ENCODE measurements around the gene SLC25A42. TPM values are rescaled to one million over a fixed set of nuclear protein-coding genes. Genes with fewer than 3 reads are reported as not detected.

SLC25A42 gene
- total and polyA plus RNA-seq, 2 donors (not counting 1 experiment from before 2014, with no cell fraction given) = 36.5 to 83.9 TPM

GRCh38 chr19:19087676-19088075 lies 23.9 kb downstream of the SLC25A42 start:
- H3K36me3 ChIP-seq (replicated peaks in 1 of 2; ENCODE audit: control extremely low read depth in 1 of 2, control insufficient read depth in 1 of 2, extremely low read depth in 1 of 2, insufficient read depth in 2 of 2, low read length in 1 of 2) = peaks cover 0 to 25% of the 10 kb centered on the region in 2 experiments
- H3K4me1 ChIP-seq (ENCODE audit: control insufficient read depth in 2 of 2, insufficient read depth in 2 of 2, low read length in 2 of 2) = no peaks in the 10 kb centered on the region
- no peak overlapping the region for H2AFZ ChIP-seq (ENCODE audit: insufficient read depth, low read depth, low read length, poor library complexity, severe bottlenecking)
- no peak for DNase-seq
- H3K9ac ChIP-seq (ENCODE audit: low read length) = no peak overlapping the region
- 100% methylated on average over 2 of the region's 2 CpGs for WGBS (ENCODE audit: insufficient coverage)
- TF ChIP-seq CTCF (IDR thresholded peaks at IDR 0.05) (no peak), EZH2 (IDR thresholded peaks at IDR 0.05; ENCODE audit: borderline replicate concordance, insufficient read depth, low read depth, low read length, poor library complexity, severe bottlenecking) (no peak)
- no peak overlapping the region for H3K4me3 Mint-ChIP-seq
- no peak overlapping the region for H3K4me2 ChIP-seq (replicated peaks; ENCODE audit: low read depth, low read length, poor library complexity, severe bottlenecking)
- H3K27me3 Mint-ChIP-seq = no peaks in the 10 kb centered on the region
- no peaks in the 10 kb centered on the region for H3K9me3 Mint-ChIP-seq (ENCODE audit: insufficient read depth)
- ChIA-PET CTCF (interaction anchor here (1.6 kb wide), 1 partner anchor 33 kb away, joined by 7 read pairs; no protein-coding TSS in a partner anchor), POLR2A (interaction anchor here (0.6 kb wide), 1 partner anchor 17 kb away, joined by 6 read pairs; no protein-coding TSS in a partner anchor)
- no peak overlapping the region for H3K27ac ChIP-seq (ENCODE audit: low read length in 2 of 2)
- intact Hi-C loops (cut with micrococcal nuclease) = no loop called here
- H3K79me2 ChIP-seq (ENCODE audit: control insufficient read depth, insufficient read depth, low read length) = peaks cover 70% of the 10 kb centered on the region
- no peaks in the 10 kb centered on the region for H3K9me3 ChIP-seq (ENCODE audit: control extremely low read depth in 1 of 3, control insufficient read depth in 2 of 3, insufficient read depth in 1 of 3, low read length in 2 of 3)
- H3K4me3 ChIP-seq (ENCODE audit: control extremely low read depth in 1 of 5, extremely low read depth in 1 of 5, insufficient read depth in 1 of 5, low read depth in 2 of 5, low read length in 4 of 5) = no peak overlapping the region
- peaks cover 8% of the 10 kb centered on the region for H3K4me1 Mint-ChIP-seq
- no peak overlapping the region for H3K27ac Mint-ChIP-seq
- peaks cover 65% of the 10 kb centered on the region for H4K20me1 ChIP-seq (ENCODE audit: control insufficient read depth, insufficient read depth, low read length, poor library complexity, severe bottlenecking)
- H3K27me3 ChIP-seq (replicated peaks in 1 of 4; ENCODE audit: control extremely low read depth in 1 of 4, control insufficient read depth in 3 of 4, insufficient read depth in 4 of 4, low read length in 3 of 4) = no peaks in the 10 kb centered on the region
- no peak for ATAC-seq (ENCODE audit: low read depth)

- Mint-ChIP-seq H3K4me1 (peaks cover 4% of the 10 kb centered on the region), H3K27ac (no peak overlapping the region), H3K27me3 (no peaks in the 10 kb centered on the region), H3K9me3 (ENCODE audit: insufficient read depth) (no peaks in the 10 kb centered on the region), H3K4me3 (no peak overlapping the region)
- peaks cover 53% of the 10 kb centered on the region for H4K20me1 ChIP-seq (ENCODE audit: control insufficient read depth, insufficient read depth, low read length, poor library complexity, severe bottlenecking)
- H3K36me3 ChIP-seq (replicated peaks in 1 of 2; ENCODE audit: control extremely low read depth in 1 of 2, control insufficient read depth in 1 of 2, extremely low read depth in 1 of 2, insufficient read depth in 2 of 2, low read length in 1 of 2) = peaks cover 0 to 33% of the 10 kb centered on the region in 2 experiments
- H3K27ac ChIP-seq (ENCODE audit: low read length in 2 of 2) = no peak overlapping the region
- peaks cover 44% of the 10 kb centered on the region for H3K79me2 ChIP-seq (ENCODE audit: control insufficient read depth, insufficient read depth, low read length)
- H3K9ac ChIP-seq (ENCODE audit: low read length) = no peak overlapping the region
- POLR2A ChIA-PET = no interaction called here
- WGBS (ENCODE audit: insufficient coverage) = over 99% methylated on average over 6 of the region's 7 CpGs
- no peak overlapping the region for H3K4me2 ChIP-seq (replicated peaks; ENCODE audit: low read depth, low read length, poor library complexity, severe bottlenecking)
- no peak for ATAC-seq (ENCODE audit: low read depth)
- no peak overlapping the region for H2AFZ ChIP-seq (ENCODE audit: insufficient read depth, low read depth, low read length, poor library complexity, severe bottlenecking)
- no peaks in the 10 kb centered on the region for H3K9me3 ChIP-seq (ENCODE audit: control extremely low read depth in 1 of 3, control insufficient read depth in 2 of 3, insufficient read depth in 1 of 3, low read length in 2 of 3)
- intact Hi-C loops (cut with micrococcal nuclease) = no loop called here
- no peak for DNase-seq
- H3K4me3 ChIP-seq (ENCODE audit: control extremely low read depth in 1 of 5, extremely low read depth in 1 of 5, insufficient read depth in 1 of 5, low read depth in 2 of 5, low read length in 4 of 5) = no peak overlapping the region
- H3K27me3 ChIP-seq (replicated peaks in 1 of 4; ENCODE audit: control extremely low read depth in 1 of 4, control insufficient read depth in 3 of 4, insufficient read depth in 4 of 4, low read length in 3 of 4) = no peaks in the 10 kb centered on the region
- H3K4me1 ChIP-seq (ENCODE audit: control insufficient read depth in 2 of 2, insufficient read depth in 2 of 2, low read length in 2 of 2) = no peaks in the 10 kb centered on the region
- CTCF ChIA-PET = interaction anchor here (0.6 to 0.7 kb wide), 2 partner anchors 30 to 32 kb away, joined by 3 read pairs; no protein-coding TSS in a partner anchor
- TF ChIP-seq EZH2 (IDR thresholded peaks at IDR 0.05; ENCODE audit: borderline replicate concordance, insufficient read depth, low read depth, low read length, poor library complexity, severe bottlenecking) (no peak), CTCF (IDR thresholded peaks at IDR 0.05) (no peak)
Observed at GRCh38 chr19:19094513-19094912, 30.7 kb downstream of the SLC25A42 start.
